PC-3 (cell line): Measurements from ENCODE around the gene LRRC52. TPM values are rescaled to one million over a fixed set of nuclear protein-coding genes. Genes with fewer than 3 reads are reported as not detected.

ENCODE experiments used
- ATAC-seq: fragments of 200-7000 bp; cut with Tn5 transposase; 2 replicates; pipeline ENCODE4 v1.9.1; 2020; ENCODE audit warnings: mild to moderate bottlenecking, moderate library complexity
- BruUV-seq: library from RNA; stranded (reverse); fragments of 400-500 nt; replicated peaks from 2 replicates; lab custom pipeline; 2021; lab: Mats Ljungman, UMichigan
- CTCF ChIA-PET: fragments of 300-600 bp; sonication (Branson Sonifier 250); formaldehyde crosslinking; loops from one replicate; lab custom pipeline; 2022; ENCODE audit warnings: antibody characterized with exemption; lab: Charles Lee
- POLR2A ChIA-PET: fragments of 300-600 bp; sonication (Branson Sonifier 250); formaldehyde crosslinking; loops from one replicate; lab custom pipeline; 2022; ENCODE audit warnings: antibody characterized with exemption; ENCODE audit not compliant: unreplicated experiment; lab: Charles Lee
- DNase-seq: peaks from one replicate; pipeline ENCODE4 v3.0.0-alpha.2; 2015
- H2AFZ ChIP-seq: fragments of 300-600 bp; sonication (generic); 2 replicates; pipeline ENCODE4 v1.6.0; 2016; ENCODE audit warnings: antibody characterized with exemption, low read length
- H3F3A ChIP-seq: fragments of 300-600 bp; sonication (generic); one replicate; pipeline ENCODE4 v1.6.0; 2017; ENCODE audit warnings: antibody characterized with exemption, low read length, control low read depth, mild to moderate bottlenecking; ENCODE audit not compliant: unreplicated experiment
- H3K27ac ChIP-seq: fragments of 300-600 bp; sonication (generic); 2 replicates; pipeline ENCODE4 v1.5.1; 2016; ENCODE audit warnings: mild to moderate bottlenecking, low read length
- H3K27me3 ChIP-seq: fragments of 300-600 bp; sonication (generic); 2 replicates; pipeline ENCODE4 v1.6.1; 2016; ENCODE audit warnings: low read length, mixed read lengths
- H3K36me3 ChIP-seq: fragments of 300-600 bp; sonication (generic); 2 replicates; pipeline ENCODE4 v1.6.1; 2016; ENCODE audit warnings: low read depth, mixed run types, low read length, mixed read lengths
- H3K4me1 ChIP-seq: fragments of 300-600 bp; sonication (generic); 2 replicates; pipeline ENCODE4 v1.5.1; 2016; ENCODE audit warnings: low read length; ENCODE audit not compliant: insufficient read depth
- H3K4me2 ChIP-seq: fragments of 300-600 bp; sonication (generic); 2 replicates; pipeline ENCODE4 v1.6.0; 2016; ENCODE audit warnings: low read length
- H3K4me3 ChIP-seq: fragments of 300-600 bp; sonication (generic); 2 replicates; pipeline ENCODE4 v1.5.1; 2016; ENCODE audit warnings: mild to moderate bottlenecking, low read length, mixed read lengths
- H3K79me2 ChIP-seq: fragments of 300-600 bp; sonication (generic); 2 replicates; pipeline ENCODE4 v1.6.1; 2017; ENCODE audit warnings: low read length, mixed read lengths
- H3K9ac ChIP-seq: fragments of 300-600 bp; sonication (generic); 2 replicates; pipeline ENCODE4 v1.6.0; 2016; ENCODE audit warnings: mild to moderate bottlenecking, low read length
- H3K9me2 ChIP-seq: fragments of 300-600 bp; sonication (generic); replicated peaks from 2 replicates; pipeline ENCODE4 v1.6.1; 2016; ENCODE audit warnings: mixed run types, low read length, mixed read lengths
- H3K9me3 ChIP-seq: fragments of 300-600 bp; sonication (generic); 2 replicates; pipeline ENCODE4 v1.6.1; 2016; ENCODE audit warnings: low read length, mixed read lengths
- H4K20me1 ChIP-seq: fragments of 300-600 bp; sonication (generic); 2 replicates; pipeline ENCODE4 v1.6.1; 2016; ENCODE audit warnings: low read length, mixed read lengths
- CTCF ChIP-seq: fragments of 300-600 bp; sonication (generic); conservative IDR thresholded peaks from 2 replicates; pipeline ENCODE4 v1.5.1; 2017; ENCODE audit warnings: antibody characterized with exemption, low read depth, mild to moderate bottlenecking, low read length
- EZH2 ChIP-seq: fragments of 300-600 bp; sonication (generic); IDR thresholded peaks from one replicate; pipeline ENCODE4 v1.6.1; 2017; ENCODE audit warnings: antibody characterized with exemption, mild to moderate bottlenecking, low read length; ENCODE audit not compliant: unreplicated experiment
- EZH2phosphoT487 ChIP-seq: fragments of 300-600 bp; sonication (generic); IDR thresholded peaks from 2 replicates; pipeline ENCODE4 v1.6.1; 2018; ENCODE audit warnings: mild to moderate bottlenecking, antibody characterized with exemption, low read length, borderline replicate concordance
- intact Hi-C: fragments of 100-400 bp; cut with micrococcal nuclease; formaldehyde crosslinking; loops from 2 replicates; pipeline ENCODE4 v1.9.0; 2023
- total RNA-seq: library from RNA; depleted of rRNA; stranded (reverse); fragments of >200 nt; gene quantifications from 2 replicates; pipeline ENCODE4 v1.2.3, GENCODE V29; 2014

The LRRC52 gene
- total RNA-seq, 1 experiment from 2014 or later: not detected

- Histone ChIP-seq H3K9me3 (no peaks in the 10 kb centered on the region), H3K9ac (no peak overlapping the region), H3K36me3 (no peaks in the 10 kb centered on the region), H3K4me2 (no peak overlapping the region), H3K79me2 (no peaks in the 10 kb centered on the region), H2AFZ (no peak overlapping the region), H3K27me3 (peaks cover 56% of the 10 kb centered on the region), H3F3A (no peaks in the 10 kb centered on the region), H3K4me1 (no peaks in the 10 kb centered on the region), H3K4me3 (no peak overlapping the region), H3K9me2 (no peaks in the 10 kb centered on the region), H3K27ac (no peak overlapping the region), H4K20me1 (no peaks in the 10 kb centered on the region)
- ATAC-seq (no peak), DNase-seq (no peak)
- TF ChIP-seq EZH2 (no peak), EZH2phosphoT487 (no peak), CTCF (no peak)
- intact Hi-C loops: no loop called here
- ChIA-PET POLR2A (no interaction called here), CTCF (no interaction called here)
- no TSS peak for BruUV-seq
Measured at GRCh38 chr1:165545974-165546373, 2.2 kb downstream of the LRRC52 start.

- no peak overlapping the region for H3K9ac ChIP-seq
- CTCF ChIA-PET: no interaction called here
- no peaks in the 10 kb centered on the region for H3K9me3 ChIP-seq
- ATAC-seq (no peak), DNase-seq (no peak)
- TF ChIP-seq CTCF (no peak), EZH2 (no peak), EZH2phosphoT487 (no peak)
- POLR2A ChIA-PET: no interaction called here
- no peak overlapping the region for H3K4me3 ChIP-seq
- no TSS peak for BruUV-seq
- H3K9me2 ChIP-seq: no peaks in the 10 kb centered on the region
- H3K4me2 ChIP-seq: no peak overlapping the region
- no peaks in the 10 kb centered on the region for H3K4me1 ChIP-seq
- H2AFZ ChIP-seq: no peak overlapping the region
- H3K79me2 ChIP-seq: no peaks in the 10 kb centered on the region
- no peaks in the 10 kb centered on the region for H3K36me3 ChIP-seq
- H3K27me3 ChIP-seq: peaks cover 71% of the 10 kb centered on the region
- no peaks in the 10 kb centered on the region for H4K20me1 ChIP-seq
- intact Hi-C loops: no loop called here
- H3F3A ChIP-seq: no peaks in the 10 kb centered on the region
- H3K27ac ChIP-seq: no peak overlapping the region
Measured at GRCh38 chr1:165549973-165550372, 6.2 kb downstream of the LRRC52 start.

GRCh38 chr1:165551469-165551868 is 7.7 kb downstream of the LRRC52 start:
- Histone ChIP-seq H3K9me3 (no peaks in the 10 kb centered on the region), H3F3A (no peaks in the 10 kb centered on the region), H3K4me2 (no peak overlapping the region), H3K4me1 (no peaks in the 10 kb centered on the region), H3K9me2 (no peaks in the 10 kb centered on the region), H3K9ac (no peak overlapping the region), H3K27me3 (peaks cover 64% of the 10 kb centered on the region), H3K36me3 (no peaks in the 10 kb centered on the region), H3K4me3 (no peak overlapping the region), H3K27ac (no peak overlapping the region), H4K20me1 (no peaks in the 10 kb centered on the region), H2AFZ (no peak overlapping the region), H3K79me2 (no peaks in the 10 kb centered on the region)
- DNase-seq (no peak), ATAC-seq (no peak)
- POLR2A ChIA-PET: no interaction called here
- intact Hi-C loops: no loop called here
- CTCF ChIA-PET: no interaction called here
- TF ChIP-seq EZH2phosphoT487 (no peak), EZH2 (no peak), CTCF (no peak)
- no TSS peak for BruUV-seq
